HG03097 (cell line): ENCODE data around the gene AMBRA1.

Experiments used
- ATAC-seq: cut with Tn5 transposase; IDR thresholded peaks from one replicate; pipeline ENCODE4 v1.9.1; 2021; ENCODE audit not compliant: unreplicated experiment, low FRiP score

The AMBRA1 gene

GRCh38 chr11:46511342-46511741, 82.5 kb downstream of the AMBRA1 start:
- ATAC-seq: no peak

GRCh38 chr11:46508360-46508759, 85.5 kb downstream of the AMBRA1 start:
- ATAC-seq: no peak

DNA sequence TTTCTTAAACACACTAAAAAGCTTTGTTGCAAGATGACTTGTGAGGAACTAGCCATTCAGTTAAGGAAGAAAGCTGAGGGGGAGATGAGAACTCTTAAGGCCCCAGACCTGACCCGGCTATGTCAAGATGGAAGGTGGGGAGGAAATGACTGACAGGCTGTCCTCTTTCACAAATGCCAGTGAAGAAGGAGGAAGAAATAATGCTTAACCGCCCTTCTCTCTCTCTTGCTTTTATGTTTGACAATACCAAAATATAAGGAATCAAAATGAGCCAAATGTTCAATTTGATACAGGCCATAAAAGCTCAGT, 87.4 kb downstream of the AMBRA1 start:
- ATAC-seq: no peak

GRCh38 chr11:46505741-46506482, 87.9 kb downstream of the AMBRA1 start:
- no peak for ATAC-seq

- ATAC-seq: no peak
These were observed 88.8 kb downstream of the AMBRA1 start for GRCh38 chr11:46504817-46505613.

DNA sequence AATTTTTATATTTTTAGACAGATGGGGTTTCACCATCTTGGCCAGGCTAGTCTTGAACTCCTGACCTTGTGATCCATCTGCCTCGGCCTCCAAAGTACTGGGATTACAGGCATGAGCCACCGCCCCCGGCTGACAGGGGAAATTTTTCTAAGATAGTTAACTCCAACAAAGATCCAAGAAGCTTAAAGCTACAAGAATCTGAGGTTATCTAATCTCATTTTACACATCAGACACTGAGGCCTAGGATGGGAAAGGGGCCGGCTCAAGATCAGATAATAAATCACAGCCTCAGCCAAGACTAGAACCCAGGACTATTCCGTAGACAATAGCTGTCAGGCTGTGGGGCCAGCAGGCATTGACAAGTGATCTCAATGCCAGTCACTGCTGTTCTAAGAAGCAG, 94.0 kb downstream of the AMBRA1 start:
- no peak for ATAC-seq

GRCh38 chr11:46498968-46499367, 94.9 kb downstream of the AMBRA1 start:
- no peak for ATAC-seq

GRCh38 chr11:46498179-46498578, 95.6 kb downstream of the AMBRA1 start:
- no peak for ATAC-seq

GRCh38 chr11:46497498-46497897, 96.3 kb downstream of the AMBRA1 start:
- no peak for ATAC-seq

DNA sequence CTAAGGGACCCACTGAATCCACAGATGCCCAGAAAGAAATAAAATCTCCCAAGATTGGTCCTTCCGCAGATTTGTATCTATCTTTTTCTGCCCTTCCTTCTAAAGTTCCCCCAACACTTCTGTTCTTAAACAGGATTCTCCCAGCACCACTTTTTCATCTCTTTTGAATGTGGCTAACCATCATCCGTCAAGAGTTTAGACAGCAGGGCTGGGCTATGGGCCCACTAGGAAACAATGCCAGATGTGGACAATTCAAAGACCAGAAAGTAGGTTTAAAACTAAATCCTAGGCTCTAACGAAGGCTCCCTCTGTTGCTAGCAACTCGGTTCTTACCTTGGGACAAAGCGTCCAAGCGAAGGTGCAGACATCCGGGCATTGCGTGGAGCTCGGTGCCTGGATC, 100.0 kb downstream of the AMBRA1 start:
- no peak for ATAC-seq

GRCh38 chr11:46492532-46492931, 101.3 kb downstream of the AMBRA1 start:
- ATAC-seq: no peak

- ATAC-seq: no peak
These were observed 102.0 kb downstream of the AMBRA1 start for GRCh38 chr11:46491661-46492330.

- ATAC-seq: no peak
These were observed 103.2 kb downstream of the AMBRA1 start for GRCh38 chr11:46490666-46491065.

DNA sequence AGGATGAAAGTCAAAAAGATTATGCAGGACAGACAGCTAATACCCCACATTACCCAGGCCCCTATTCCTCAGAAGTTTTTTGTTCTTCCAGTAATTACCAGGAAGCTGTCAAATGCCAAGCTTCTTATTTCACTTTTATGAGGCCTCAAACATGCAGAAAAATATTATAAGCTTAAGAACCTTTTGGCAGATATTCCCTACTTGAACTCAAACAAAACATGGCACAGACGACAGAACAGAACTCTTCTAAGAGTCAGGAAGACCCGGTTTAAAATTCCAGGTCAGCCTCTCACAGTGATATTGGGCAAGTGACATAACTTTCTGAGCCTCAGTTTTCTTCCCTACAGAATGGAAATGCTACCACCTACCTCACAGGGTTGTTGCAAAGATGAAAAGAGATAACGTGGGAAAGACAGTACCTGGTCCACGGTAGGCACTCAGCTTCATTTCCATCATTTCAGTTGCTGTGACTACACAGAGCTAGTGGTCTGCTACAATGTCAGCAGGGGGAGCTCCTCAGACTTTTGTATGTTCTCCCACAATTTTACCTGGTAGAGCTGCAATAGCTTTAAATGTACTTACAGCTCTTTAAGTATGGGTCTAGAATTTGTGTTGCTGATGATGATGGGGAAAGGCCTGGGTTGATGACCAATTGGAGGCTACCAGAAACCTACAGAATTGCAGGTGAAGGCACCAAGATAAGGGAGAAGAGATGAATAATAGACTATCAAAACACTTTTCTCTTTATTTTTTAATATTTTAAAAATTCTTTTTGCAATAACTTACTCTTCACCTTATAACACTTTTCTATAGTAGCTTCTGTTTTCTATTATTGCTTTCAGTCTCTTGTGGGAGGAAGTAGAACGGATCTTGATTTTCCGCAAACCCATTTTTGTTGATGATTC, 103.9 kb downstream of the AMBRA1 start:
- ATAC-seq: no peak

DNA sequence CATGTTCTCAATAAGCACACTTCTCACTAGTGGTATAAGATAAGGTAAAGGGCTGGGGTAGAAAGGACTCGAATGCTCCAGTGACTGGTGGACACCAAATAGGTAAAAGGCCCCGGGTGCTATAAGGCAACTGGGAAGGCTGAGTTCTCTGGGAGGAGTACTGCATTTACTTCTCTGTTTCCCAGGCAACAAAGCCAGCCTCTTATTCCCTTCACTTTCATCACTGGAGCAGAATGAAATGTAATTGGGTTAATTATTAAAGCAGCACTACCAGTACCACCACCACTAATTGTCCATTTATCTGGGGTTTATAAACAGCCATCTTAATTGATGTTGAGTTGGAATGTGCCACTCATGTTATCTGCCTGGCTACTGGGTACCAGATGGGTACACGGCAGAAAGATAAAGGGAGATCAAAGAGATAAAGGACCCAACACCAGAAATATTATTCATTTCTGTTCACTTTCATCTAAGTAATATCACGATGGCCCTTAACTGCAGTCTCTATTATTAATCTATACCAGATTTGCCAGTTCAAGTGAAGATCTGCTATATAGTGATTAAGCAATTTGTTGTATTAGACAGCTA, 107.9 kb downstream of the AMBRA1 start:
- ATAC-seq: no peak

GRCh38 chr11:46484101-46484500, 109.7 kb downstream of the AMBRA1 start:
- ATAC-seq: no peak

DNA sequence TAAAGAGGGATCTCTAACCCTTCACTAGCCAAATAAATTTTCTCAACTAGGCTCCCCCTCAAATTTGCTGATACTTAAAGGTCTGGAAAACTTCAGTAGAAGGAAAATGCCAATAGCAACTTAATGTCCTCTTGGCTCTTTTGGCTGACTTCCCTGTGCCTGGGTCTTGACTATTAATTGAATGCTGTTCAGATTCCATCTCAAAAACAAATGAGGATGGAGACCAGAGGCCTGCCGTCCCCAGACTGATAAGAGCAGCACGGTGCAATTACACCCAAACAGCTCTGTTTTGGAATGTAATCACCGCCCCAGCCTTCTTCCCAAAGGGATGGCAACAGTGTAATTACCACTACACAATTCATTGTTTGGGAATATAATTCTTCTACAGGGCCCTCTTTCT, 112.9 kb downstream of the AMBRA1 start:
- no peak for ATAC-seq

GRCh38 chr11:46480166-46480726, 113.6 kb downstream of the AMBRA1 start:
- ATAC-seq: no peak

- no peak for ATAC-seq
These were observed 114.2 kb downstream of the AMBRA1 start for GRCh38 chr11:46479601-46480000.

GRCh38 chr11:46478196-46478595, 115.6 kb downstream of the AMBRA1 start:
- no peak for ATAC-seq
